Fibroblast of lung (primary cell): ENCODE results near the gene PARPBP. TPM values are rescaled to one million over a fixed set of nuclear protein-coding genes. Genes with fewer than 3 reads are reported as not detected.

Source experiments
- DNase-seq, 2 donors: peaks; one replicate each; pipeline versions ENCODE4 v3.0.0 to v3.0.0-alpha.2; 2010; ENCODE audit warnings: low read depth in 2 of 2
- H2AFZ ChIP-seq: 2 replicates; pipeline ENCODE4 v1.5.1; 2012; ENCODE audit warnings: low read length, control low read depth, inconsistent platforms
- H3K27ac ChIP-seq: 2 replicates; pipeline ENCODE4 v1.5.1; 2011; ENCODE audit warnings: low read length, control low read depth; ENCODE audit not compliant: insufficient read depth
- H3K27me3 ChIP-seq: 2 replicates; pipeline ENCODE4 v1.5.1; 2011; ENCODE audit warnings: mild to moderate bottlenecking, low read length; ENCODE audit not compliant: control insufficient read depth, insufficient read depth
- H3K36me3 ChIP-seq: 2 replicates; pipeline ENCODE4 v1.5.1; 2011; ENCODE audit warnings: low read length; ENCODE audit not compliant: control insufficient read depth, insufficient read depth
- H3K4me1 ChIP-seq: 2 replicates; pipeline ENCODE4 v1.5.1; 2011; ENCODE audit warnings: low read length; ENCODE audit not compliant: control insufficient read depth, insufficient read depth; ENCODE audit errors: extremely low read depth
- H3K4me2 ChIP-seq: 2 replicates; pipeline ENCODE4 v1.5.1; 2011; ENCODE audit warnings: low read length, control low read depth; ENCODE audit not compliant: insufficient read depth; ENCODE audit errors: extremely low read depth
- H3K4me3 ChIP-seq, 4 experiments: fragments of 200-600 bp in 1 of 4; sonication (generic) in 1 of 4; replicated peaks in 1 of 4; 2 replicates each; pipeline ENCODE4 v1.5.1; 2011 to 2016; ENCODE audit warnings: low read length in 4 of 4, low read depth in 3 of 4, mild to moderate bottlenecking in 3 of 4, control low read depth in 2 of 4, inconsistent platforms in 1 of 4, mixed read lengths in 1 of 4; ENCODE audit not compliant: insufficient read depth in 1 of 4; ENCODE audit errors: control extremely low read depth in 1 of 4
- H3K79me2 ChIP-seq: 2 replicates; pipeline ENCODE4 v1.5.1; 2012; ENCODE audit warnings: mild to moderate bottlenecking, low read length, inconsistent platforms; ENCODE audit not compliant: control insufficient read depth, insufficient read depth
- H3K9ac ChIP-seq: 2 replicates; pipeline ENCODE4 v1.5.1; 2011; ENCODE audit warnings: mild to moderate bottlenecking, low read length, control low read depth; ENCODE audit not compliant: insufficient read depth
- H3K9me3 ChIP-seq: 2 replicates; pipeline ENCODE4 v1.5.1; 2012; ENCODE audit warnings: low read depth, low read length; ENCODE audit not compliant: control insufficient read depth, insufficient read depth
- H4K20me1 ChIP-seq: 2 replicates; pipeline ENCODE4 v1.5.1; 2011; ENCODE audit warnings: low read length; ENCODE audit not compliant: control insufficient read depth, insufficient read depth; ENCODE audit errors: extremely low read depth
- EZH2 ChIP-seq: IDR thresholded peaks from 2 replicates; pipeline ENCODE4 v1.5.1; 2012; ENCODE audit warnings: low read length, control low read depth, mild to moderate bottlenecking; ENCODE audit errors: missing control alignments
- polyA plus RNA-seq, 2 donors: library from polyadenylated mRNA; depleted of rRNA in 1 of 2; stranded (reverse) in 1 of 2; unstranded in 1 of 2; fragments of >200 nt; gene quantifications; 2 replicates each; pipeline ENCODE4 v1.2.1, GENCODE V29; 2011 to 2012; ENCODE audit warnings: missing spikeins in 1 of 2
- total RNA-seq: library from RNA; depleted of rRNA; stranded (reverse); fragments of >200 nt; gene quantifications from 2 replicates; pipeline ENCODE4 v1.2.1, GENCODE V29; 2014
- TF ChIP-seq, protein P1 (sequence below), 2 donors: IDR thresholded peaks in 1 of 2; conservative IDR thresholded peaks in 1 of 2; 1 replicate in 1 of 2; 2 replicates in 1 of 2; pipeline ENCODE4 v1.5.1; 2011 to 2012; ENCODE audit warnings: low read length in 2 of 2, control low read depth in 1 of 2, inconsistent platforms in 1 of 2, low read depth in 1 of 2, mild to moderate bottlenecking in 1 of 2

Gene PARPBP
- total and polyA plus RNA-seq, 2 donors (not counting 1 experiment from before 2014, with no cell fraction given) = 5.7 to 9.4 TPM

GRCh38 chr12:102172436-102172835, 52.5 kb downstream of the PARPBP start:
- H3K9me3 ChIP-seq = no peaks in the 10 kb centered on the region
- H3K4me1 ChIP-seq = no peaks in the 10 kb centered on the region
- no peaks in the 10 kb centered on the region for H3K79me2 ChIP-seq
- TF ChIP-seq, protein P1, sequence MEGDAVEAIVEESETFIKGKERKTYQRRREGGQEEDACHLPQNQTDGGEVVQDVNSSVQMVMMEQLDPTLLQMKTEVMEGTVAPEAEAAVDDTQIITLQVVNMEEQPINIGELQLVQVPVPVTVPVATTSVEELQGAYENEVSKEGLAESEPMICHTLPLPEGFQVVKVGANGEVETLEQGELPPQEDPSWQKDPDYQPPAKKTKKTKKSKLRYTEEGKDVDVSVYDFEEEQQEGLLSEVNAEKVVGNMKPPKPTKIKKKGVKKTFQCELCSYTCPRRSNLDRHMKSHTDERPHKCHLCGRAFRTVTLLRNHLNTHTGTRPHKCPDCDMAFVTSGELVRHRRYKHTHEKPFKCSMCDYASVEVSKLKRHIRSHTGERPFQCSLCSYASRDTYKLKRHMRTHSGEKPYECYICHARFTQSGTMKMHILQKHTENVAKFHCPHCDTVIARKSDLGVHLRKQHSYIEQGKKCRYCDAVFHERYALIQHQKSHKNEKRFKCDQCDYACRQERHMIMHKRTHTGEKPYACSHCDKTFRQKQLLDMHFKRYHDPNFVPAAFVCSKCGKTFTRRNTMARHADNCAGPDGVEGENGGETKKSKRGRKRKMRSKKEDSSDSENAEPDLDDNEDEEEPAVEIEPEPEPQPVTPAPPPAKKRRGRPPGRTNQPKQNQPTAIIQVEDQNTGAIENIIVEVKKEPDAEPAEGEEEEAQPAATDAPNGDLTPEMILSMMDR (conservative IDR thresholded peaks at IDR 0.05 in 1 of 2, IDR thresholded peaks at IDR 0.05 in 1 of 2; ENCODE audit: low read depth in 1 of 2, low read length in 2 of 2) = no peak
- no peak for TF ChIP-seq EZH2
- peak overlapping the region; percentile 49 for H3K27ac ChIP-seq
- peak; percentile 59 to 86 for DNase-seq
- no peaks in the 10 kb centered on the region for H4K20me1 ChIP-seq
- no peaks in the 10 kb centered on the region for H3K36me3 ChIP-seq
- no peak overlapping the region for H3K4me3 ChIP-seq
- no peak overlapping the region for H2AFZ ChIP-seq
- H3K4me2 ChIP-seq = no peak overlapping the region
- H3K27me3 ChIP-seq = no peaks in the 10 kb centered on the region
- H3K9ac ChIP-seq = no peak overlapping the region

- H4K20me1 ChIP-seq = no peaks in the 10 kb centered on the region
- H3K4me1 ChIP-seq = no peaks in the 10 kb centered on the region
- no peak overlapping the region for H3K9ac ChIP-seq
- H3K9me3 ChIP-seq = no peaks in the 10 kb centered on the region
- H3K4me3 ChIP-seq = no peak overlapping the region
- DNase-seq = no peak
- no peak overlapping the region for H3K4me2 ChIP-seq
- no peak overlapping the region for H2AFZ ChIP-seq
- no peaks in the 10 kb centered on the region for H3K36me3 ChIP-seq
- TF ChIP-seq, protein P1 (conservative IDR thresholded peaks at IDR 0.05 in 1 of 2, IDR thresholded peaks at IDR 0.05 in 1 of 2; ENCODE audit: low read depth in 1 of 2, low read length in 2 of 2) = no peak
- TF ChIP-seq EZH2 = no peak
- no peaks in the 10 kb centered on the region for H3K27me3 ChIP-seq
- H3K79me2 ChIP-seq = no peaks in the 10 kb centered on the region
- no peak overlapping the region for H3K27ac ChIP-seq
Measured at GRCh38 chr12:102174117-102174516, 54.1 kb downstream of the PARPBP start.

GRCh38 chr12:102174761-102175160, 54.8 kb downstream of the PARPBP start:
- no peak overlapping the region for H3K4me2 ChIP-seq
- TF ChIP-seq, protein P1 (conservative IDR thresholded peaks at IDR 0.05 in 1 of 2, IDR thresholded peaks at IDR 0.05 in 1 of 2; ENCODE audit: low read depth in 1 of 2, low read length in 2 of 2) = no peak
- no peak for TF ChIP-seq EZH2
- H3K79me2 ChIP-seq = no peaks in the 10 kb centered on the region
- no peaks in the 10 kb centered on the region for H3K9me3 ChIP-seq
- H3K27ac ChIP-seq = no peak overlapping the region
- H4K20me1 ChIP-seq = no peaks in the 10 kb centered on the region
- H3K36me3 ChIP-seq = no peaks in the 10 kb centered on the region
- H3K9ac ChIP-seq = no peak overlapping the region
- H2AFZ ChIP-seq = no peak overlapping the region
- H3K4me1 ChIP-seq = no peaks in the 10 kb centered on the region
- no peaks in the 10 kb centered on the region for H3K27me3 ChIP-seq
- H3K4me3 ChIP-seq = no peak overlapping the region
- DNase-seq = no peak
